ENCODE results near the gene GRID1.

- TF ChIP-seq EZH2 (IDR thresholded peaks at IDR 0.05; ENCODE audit: insufficient read depth, poor library complexity, severe bottlenecking) (no peak), EZH2phosphoT487 (IDR thresholded peaks at IDR 0.05; ENCODE audit: insufficient read depth, low read depth) (no peak)
Observed at GRCh38 chr10:86359111-86359510, 7.5 kb downstream of the GRID1 start.
